NCI-H2171 treated with DMSO at 0.1 percent for 48 hours (cell line): ENCODE measurements around the gene BCL2.
"Not testable (repeated sequence)": the region's sequence is repeated elsewhere in the genome, so short reads cannot be mapped to it uniquely, and the experiment has no call there.

ENCODE experiments used
- DNase-seq: peaks from one replicate; lab custom pipeline; 2025; lab: John Stamatoyannopoulos, UW

The BCL2 gene

DNA sequence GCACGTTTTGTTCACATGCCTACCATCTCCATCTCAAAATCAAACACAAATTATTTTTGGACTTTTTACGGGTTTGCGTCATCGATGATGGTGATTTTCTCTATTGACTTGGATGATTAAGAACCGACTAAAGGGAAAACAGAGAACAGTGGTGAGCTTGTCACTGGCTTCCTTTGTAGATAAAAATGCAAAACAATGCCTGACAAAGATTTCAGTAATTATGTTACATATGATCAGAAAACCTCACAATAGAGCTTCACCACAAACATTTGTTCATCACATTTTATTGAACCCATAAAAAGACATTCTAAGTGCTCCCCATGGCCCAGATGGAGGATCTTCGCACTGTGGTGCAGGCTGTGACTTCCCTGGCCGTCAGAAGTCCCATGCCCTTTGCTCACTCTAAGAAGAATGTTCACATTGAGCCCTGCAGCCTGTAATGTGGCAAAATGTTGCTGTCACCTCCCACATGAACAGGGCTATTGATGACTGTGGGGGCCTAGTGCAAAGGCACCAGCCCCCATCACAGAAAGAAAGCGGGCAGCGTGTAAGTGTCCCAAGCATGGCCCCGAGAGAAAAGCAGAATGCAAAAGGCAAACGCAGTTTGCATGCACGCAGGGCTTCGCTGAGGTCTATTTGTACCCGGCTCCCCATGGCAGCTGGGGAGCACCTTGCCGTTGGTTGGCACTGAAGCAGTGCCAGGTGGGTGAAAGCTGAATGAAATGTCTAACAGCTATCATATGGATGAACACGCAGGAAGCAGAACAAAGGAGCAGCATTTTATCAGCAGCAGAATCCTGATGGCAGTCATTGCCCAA is 60.6 kb downstream of the BCL2 start:
- peak; percentile 85 for DNase-seq

DNA sequence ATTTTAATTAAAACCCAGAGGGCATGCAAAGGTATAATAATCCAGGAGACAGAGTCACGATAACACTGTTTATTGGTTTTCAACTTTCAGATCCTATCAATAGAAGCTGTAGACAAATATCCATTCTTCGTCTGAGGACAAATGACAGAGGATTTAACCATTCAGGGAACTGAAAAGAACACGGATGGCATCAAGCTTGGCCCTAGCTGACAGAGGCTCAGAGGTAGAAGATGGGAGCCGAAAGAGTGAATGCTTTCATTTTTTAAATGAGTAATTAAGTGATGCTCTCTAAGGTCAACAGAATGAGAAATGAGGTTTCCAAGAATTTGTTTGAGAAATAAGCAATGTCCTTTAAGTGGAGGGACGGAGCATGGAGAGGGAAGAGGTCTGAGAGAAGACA is 62.1 kb downstream of the BCL2 start:
- DNase-seq: no peak

DNA sequence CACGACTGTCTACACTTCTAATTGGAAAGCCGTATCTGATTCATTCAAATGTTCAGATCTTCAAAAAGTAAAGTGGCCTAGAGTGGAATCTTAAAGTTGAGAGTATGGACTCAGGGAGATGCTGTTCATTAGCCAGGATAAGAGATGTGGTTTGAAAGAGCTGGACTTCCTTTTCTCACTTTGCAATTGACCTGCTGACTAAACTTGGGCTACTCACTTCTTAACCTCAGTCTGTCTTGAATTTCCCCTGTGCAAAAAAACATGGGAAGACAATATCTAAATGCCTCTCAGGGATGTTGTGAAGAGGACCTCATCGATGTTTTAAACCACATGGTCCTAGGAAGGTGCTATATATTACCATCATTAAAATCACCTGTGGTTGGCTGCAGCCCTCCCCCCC is 64.1 kb downstream of the BCL2 start:
- no peak for DNase-seq

DNA sequence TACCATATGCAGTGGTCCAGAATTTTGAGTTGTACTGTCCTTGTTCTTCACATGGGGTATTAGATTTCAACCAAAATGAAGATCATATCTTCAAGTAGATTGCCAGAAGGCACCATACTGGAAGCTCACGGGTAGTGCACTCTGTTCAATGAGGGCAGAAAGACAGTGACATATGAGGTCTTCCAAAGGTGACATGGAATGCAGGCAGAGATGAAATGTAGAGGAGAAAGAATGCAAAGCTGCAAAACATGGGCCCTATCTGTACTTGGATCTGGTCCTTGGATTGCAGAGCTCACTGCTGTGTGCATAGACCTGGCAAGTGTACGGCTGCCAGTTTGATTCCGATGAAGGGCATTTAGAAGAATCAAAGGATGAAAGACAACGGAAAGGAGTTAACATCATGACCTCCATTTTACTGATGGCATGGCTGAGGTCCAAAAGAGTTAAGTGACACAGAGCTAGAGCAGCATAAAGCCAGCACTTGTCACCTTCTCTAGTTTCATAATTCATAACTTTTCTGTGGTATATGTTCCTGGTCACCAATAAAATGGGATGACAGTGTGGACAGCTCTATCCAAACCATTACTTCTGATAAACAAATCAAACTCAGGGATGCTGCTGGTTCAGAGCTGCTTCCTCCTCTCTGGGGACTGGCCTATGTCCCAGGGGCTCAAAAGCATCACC is 64.7 kb downstream of the BCL2 start:
- DNase-seq: peak; percentile 21

DNA sequence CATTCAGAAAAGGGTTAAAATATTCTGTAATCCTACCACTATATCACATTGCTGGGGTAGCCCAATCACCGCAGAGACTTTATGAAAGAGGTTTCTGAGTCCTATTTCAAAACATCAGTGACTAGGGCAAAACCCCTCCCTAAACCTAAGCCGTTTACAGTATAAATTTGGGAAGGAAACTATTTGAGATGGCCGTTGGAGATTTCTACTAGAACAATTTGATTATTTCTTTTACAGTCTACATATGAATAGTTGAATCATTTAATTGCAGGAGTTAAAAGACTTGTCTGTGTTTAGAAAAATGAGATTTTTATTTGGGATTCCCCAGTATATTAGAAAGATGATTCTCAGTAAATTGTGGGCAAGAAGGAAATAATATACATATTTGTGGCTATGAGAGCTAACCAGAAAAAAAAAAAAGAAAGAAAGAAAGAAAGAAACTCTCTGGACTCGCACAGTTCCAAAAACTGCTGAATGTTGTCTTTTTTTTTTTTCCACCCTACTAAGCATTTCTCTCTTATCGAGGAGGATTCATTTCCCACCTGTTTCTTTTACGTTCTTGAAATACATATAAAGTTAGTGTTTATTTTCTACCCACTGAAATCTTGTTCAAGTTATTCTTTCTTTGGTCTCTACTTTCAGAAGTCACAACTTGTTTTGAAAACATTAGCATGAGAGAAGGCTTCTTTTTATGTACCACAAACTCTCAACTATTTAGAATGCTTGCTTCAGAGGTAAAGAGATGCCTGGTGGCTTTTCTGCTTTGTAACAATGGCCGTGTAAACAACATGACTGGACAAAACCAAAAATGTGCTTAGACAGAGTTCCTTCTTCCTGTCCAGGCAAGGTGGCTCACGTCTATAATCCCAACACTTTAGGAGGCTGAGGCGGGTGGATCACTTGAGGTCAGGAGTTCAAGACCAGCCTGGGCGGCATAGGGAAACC is 65.9 kb downstream of the BCL2 start:
- DNase-seq: no peak

DNA sequence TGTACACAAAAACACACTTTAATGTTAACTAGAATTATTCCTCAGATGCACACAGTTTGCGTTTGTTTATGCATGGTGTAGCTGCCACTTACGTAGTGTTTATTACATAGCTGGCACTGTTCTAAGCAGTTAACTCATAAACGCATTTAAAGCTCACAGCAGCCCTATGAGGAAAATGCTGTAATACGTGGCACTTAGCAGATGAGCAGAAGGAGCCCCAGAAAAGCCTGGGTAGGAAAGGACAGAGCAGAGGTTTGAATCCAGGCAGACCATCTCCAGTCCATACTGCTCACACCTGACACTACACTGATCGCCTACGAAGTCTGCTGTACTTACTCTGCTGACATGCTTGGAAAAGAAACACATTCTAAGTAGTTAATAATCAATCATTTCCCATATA is 66.6 kb downstream of the BCL2 start:
- no peak for DNase-seq

DNA sequence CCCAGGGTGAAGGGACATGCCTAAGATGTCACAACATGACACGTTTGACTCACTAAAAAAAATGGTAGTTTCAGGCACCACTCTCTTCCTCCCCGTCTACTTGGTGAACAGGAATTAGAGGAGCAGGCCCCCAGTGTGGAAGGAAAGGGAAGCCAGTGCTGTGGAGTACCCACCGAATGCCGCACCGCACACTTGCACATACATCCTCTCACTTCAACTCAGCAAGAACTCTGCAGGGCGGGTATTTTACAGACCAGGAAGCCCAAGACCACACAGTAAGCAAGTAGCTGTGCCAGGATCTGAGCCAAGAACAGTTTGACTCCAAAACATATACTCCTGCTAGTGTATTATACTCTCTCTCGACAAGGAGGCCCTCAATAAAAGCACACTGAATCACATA is 69.8 kb downstream of the BCL2 start:
- no peak for DNase-seq

DNA sequence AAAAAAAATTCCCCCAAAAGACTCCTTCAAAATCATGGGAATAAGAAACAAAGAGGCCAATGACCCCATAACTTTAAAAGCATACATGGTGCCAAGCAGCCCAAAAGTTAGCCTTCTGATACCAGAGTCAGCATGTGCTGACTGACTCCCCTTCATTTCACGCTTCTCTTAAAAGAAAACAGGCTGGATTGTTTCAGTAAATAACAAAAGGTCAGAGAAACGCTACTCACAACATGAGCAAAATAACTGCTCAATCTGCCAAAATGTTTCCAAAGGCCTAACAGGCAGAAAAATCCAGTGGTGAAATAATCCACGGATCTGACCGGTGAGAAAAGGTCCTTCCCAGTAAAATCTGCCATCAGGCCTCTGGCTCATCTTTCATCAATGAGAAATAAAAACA is 71.6 kb downstream of the BCL2 start:
- no peak for DNase-seq

DNA sequence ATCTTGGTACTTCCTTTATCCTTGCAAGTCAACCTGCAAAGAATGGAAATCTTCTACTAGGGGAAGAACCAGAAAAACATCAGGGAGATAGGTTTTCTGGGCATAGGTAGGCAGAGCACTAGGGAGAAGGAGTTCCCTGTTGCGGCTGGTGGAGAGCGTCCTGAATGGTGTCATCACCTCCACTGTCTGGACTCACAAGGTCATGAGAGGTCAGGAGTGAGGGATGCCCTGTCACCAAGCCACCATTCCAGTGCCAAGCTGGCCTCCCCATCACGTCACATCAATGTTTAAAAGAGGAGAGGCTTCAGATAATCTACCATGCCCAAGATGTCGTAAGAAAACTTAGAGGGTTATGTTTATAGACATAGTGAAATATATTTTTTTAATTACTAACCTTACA is 72.1 kb downstream of the BCL2 start:
- no peak for DNase-seq

DNA sequence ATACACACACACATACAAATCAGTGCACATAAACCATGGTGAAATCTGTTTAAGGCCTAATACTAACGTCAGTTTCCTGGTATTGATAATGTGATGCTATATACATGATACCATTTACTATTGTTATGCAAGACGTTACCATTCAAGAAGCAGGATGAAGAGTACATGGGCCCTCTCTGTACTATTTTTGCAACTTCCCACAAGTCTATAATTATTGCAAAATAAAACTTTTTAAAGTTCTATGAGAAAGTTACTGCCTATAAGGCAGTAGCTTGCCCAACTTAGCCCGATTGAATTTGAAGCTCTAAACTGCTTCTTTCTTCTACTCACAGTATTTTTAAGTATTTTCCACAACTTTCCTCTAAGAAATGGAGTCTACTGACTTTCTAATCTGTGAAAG is 74.0 kb downstream of the BCL2 start:
- no peak for DNase-seq

DNA sequence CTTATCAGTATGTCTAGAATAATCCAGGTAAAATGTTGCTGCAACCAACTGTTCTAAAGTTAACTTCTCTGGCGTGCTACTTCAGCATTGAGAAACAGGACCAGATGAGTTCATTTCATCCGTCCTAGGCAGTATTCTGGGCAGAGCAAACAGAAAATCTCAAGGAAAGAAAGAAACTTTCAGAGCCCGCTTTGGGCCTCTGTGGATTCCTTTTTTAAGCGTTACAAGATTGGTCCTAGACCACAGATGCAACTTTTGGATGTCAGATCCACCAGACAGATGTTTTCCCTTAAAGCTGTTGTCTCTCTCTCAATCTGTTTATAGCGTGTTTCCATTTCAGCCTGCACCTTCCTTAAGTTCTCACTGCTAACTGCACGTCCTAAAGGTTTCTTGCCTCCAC is 75.0 kb downstream of the BCL2 start:
- DNase-seq: no peak

DNA sequence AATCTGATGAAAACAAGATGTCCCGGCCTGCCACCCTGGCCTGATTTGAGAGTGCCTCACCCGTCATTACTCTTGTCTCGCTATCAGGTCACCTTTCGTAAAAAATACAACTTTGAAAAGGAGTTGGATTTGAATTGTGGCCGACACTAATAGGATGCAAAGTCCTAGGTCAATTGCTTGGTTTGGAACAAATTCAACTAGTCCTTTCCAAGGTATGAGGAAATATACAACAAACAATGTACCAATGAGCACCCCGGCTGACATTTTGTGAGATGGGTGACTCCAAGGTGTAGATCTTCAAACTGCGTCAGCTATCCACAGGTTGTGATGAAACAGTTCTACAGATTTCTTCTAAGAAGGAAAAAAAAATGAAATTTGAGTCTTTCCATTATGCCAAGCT is 77.8 kb downstream of the BCL2 start:
- DNase-seq: no peak

DNA sequence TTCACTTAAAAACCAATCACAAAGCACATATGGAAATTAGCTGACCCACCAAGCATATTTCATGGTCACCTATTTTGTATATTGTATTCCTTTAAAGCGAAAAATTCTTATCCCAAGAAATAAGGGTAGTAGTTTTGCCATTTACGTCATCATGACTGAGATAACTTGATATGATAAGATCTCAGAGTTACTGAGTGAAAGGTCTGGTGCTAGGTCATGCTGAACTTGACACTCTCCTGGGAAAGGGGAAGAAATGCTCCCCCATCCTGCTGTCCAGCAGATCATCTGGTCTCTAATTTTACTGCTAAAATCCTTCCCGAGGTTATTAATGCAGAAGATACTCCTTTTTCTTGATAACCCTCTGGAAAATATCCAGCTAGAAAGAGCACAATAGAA is 78.3 kb downstream of the BCL2 start:
- DNase-seq: no peak

DNA sequence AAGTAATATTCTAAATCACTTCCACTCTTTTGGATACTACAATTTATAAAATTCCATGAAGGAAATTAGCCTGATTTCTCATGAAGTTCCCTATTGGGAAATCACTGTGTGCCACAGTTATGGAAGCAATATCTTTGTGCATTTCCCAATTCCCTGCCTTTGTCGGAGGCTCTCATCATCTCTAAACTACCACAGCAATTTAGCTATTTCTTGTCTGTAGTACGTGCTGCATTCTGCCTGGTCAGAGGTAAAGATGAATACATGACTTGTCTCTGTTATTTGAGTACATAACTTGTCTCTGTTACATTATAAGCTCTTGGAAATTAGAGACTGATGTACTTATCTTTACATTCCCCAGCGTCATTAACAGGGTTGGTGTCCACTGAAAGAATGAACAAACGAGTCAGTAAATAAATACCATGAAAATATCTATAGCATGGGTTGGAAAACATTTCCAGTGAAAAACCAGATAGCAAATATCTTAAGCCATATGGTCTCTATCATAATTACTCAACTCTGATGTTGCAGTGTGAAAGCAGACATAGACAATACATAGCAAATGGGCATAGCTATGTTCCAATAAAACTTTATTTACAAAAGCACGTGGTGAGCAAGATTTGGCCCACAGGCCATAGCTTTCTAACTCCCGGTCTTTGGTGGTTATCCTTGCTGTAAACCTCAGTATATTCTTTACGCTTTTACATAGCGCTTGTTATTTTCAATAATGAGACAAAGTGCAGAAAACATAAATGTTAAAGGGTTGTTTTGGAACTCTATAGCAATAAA is 78.8 kb downstream of the BCL2 start:
- DNase-seq: no peak

DNA sequence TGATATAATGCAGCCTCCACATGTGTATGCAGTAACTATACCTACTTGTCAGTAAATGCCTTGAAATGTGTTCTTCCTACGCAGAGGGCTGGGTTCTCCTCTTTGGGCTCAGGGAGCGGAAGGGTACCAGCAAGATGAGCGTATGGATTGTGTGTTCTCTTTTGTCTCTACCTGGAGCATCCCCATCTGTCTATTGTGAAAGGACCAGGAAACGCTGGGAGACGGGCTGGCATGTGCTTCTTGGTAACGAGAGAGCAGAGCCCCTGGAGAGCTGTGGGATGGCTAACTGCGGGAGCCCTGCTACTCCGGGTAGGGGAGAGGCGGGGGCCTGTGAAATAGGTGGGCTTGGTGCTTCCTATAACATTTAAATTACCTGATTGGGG is 80.9 kb downstream of the BCL2 start:
- DNase-seq: peak; percentile 42

DNA sequence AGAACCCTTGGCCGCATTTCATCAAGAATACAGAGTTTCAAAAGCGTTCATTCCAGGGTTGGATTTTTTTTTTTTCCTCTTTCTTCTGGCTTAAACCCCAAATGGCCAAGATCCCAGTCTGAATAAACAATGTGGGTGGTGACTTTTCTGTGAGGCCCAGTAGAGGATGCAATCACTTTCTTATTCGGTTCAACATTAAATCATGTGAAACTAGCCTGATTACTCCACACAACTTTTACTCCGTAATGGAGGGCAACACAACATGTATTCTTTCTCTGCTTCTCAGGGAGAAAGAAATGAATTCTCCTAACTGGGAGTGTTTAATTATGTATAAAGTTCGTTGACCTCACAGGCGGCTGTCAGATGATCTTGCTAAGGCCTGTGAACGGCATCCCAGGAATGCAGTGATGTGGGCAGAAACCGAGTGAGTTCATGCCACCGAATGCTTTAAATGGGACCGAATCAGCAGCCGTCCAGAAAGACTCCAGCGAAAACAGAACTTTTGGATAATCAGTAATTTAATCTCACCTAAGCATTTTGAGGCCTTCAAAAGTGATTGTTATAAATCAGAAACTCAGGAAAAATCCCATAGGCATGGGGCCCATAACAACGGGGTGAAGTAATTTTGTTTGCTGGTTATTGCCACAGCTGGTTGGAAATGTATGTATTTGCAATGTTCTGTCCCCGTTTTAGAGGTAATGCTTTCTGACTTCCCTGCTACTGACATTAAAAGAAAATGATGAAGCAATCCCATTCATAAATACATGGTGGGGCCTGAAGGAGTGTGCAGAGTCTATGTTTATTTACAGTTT is 81.5 kb downstream of the BCL2 start:
- no peak for DNase-seq

DNA sequence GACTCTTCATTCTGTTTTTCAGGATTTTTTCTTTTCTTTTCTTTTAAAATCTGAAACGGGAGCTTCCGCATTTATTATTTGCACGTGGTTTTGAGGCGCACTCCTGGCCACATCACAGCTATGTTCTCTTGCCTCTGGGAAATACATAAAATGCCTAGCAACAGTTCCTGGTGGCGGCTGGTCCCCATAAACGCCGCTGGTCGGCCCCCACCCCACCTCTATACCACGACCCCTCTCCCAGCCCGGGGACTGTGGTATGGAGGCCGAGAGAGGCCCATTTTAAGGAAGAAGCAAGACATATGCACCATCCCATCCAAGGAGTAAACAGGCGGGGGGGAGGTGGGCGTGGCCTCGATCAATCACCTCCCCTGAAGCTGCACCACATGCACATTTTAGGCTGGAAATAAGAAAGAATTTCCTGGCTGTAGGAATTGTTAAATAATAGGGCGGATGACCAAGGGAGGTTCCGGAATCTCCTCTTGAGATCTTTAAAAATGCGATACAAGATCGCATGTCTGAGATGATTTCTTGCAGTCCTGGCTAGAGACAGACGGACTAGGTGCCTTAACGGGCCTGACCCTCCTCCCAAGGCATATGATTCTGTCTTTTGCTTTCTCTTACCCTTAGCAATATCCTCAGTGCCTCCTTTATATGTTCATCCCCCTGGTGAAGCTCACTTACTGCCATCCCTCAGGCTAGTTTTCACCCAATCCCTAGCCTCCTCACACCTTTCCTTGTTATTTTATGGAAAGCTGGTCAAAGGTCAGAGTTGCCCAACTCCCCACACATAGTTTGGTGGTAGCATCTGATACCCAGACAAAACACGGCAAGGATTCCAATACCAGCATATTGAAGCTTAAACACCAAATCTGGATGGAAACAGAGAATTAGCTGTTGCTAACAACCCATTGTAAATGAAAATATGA is 82.4 kb downstream of the BCL2 start:
- no peak for DNase-seq

DNA sequence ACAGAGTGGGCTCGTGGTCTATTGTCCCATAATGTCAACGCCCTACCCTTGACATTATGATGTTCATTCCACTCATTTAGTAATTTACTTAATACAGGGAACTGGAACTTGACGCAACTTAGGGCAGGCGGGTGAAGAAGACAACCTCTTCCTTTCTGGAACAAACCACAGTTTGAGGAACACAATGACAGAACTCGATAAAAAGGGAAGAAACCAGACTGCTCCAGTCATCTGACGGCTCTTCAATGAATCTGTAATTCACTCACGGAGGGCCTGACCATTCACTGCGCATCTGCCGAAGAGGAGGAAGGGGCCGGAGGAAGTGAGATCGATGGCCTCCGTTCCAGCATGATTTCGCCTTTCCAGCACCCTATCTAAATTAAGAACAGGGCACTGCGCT is 83.2 kb downstream of the BCL2 start:
- DNase-seq: no peak

DNA sequence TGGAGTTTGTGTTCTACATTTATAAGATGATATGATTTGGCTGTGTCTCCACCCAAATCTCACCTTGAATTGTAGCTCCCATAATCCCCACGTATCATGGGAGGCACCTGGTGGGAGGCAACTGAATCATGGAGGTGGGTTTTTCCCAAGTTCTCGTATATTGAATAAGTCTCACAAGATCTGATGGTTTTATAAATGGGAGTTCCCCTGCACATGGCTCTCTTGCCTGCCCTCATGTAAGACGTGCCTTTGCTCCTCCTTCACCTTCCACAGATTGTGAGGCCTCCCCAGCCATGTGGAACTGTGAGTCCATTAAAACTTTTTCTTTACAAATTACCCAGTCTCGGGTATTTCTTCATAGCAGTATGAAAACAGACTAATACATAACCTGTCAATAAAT is 83.6 kb downstream of the BCL2 start:
- not testable (repeated sequence) for DNase-seq

DNA sequence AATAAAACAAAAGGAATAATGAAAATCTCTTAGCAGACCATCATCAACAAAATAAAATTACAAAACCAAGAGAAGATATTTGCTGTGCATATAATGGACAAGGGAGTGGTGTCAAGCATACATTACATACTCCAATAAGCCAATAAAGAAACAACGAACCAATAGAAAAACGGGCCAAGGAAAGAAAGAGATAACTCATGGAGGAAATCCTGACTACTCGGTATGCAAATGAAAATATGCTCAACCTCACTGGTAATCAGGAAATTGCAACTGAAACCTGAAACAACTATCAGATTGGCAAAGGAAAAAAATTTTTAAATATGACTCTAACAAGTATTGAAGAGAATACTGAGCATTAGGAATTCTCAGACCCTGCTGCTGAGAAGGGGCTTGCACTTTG is 84.7 kb downstream of the BCL2 start:
- no peak for DNase-seq
